Naive thymus-derived CD4-positive, alpha-beta T cell (primary cell): ENCODE results near the gene GINS2. TPM values are rescaled to one million over a fixed set of nuclear protein-coding genes. Genes with fewer than 3 reads are reported as not detected.

Experiments used
- ATAC-seq: fragments of 150-1000 bp; cut with Tn5 transposase; 2 replicates; pipeline ENCODE4 v1.10.0; 2021; ENCODE audit warnings: mild to moderate bottlenecking, moderate library complexity
- CTCF ChIA-PET: fragments of 350-600 bp; sonication (Branson Sonifier 250); formaldehyde crosslinking; loops from one replicate; lab custom pipeline; 2021; ENCODE audit warnings: antibody characterized with exemption; lab: Charles Lee
- POLR2A ChIA-PET: fragments of 350-600 bp; sonication (Branson Sonifier 250); formaldehyde crosslinking; loops from one replicate; lab custom pipeline; 2021; ENCODE audit warnings: antibody characterized with exemption, inconsistent platforms; lab: Charles Lee
- DNase-seq, 9 donors: peaks; one replicate each; pipeline versions ENCODE4 v3.0.0 to v3.0.0-alpha.2; 2020 to 2022; ENCODE audit warnings: mixed read lengths in 1 of 9
- H3K27ac ChIP-seq: one replicate; pipeline ENCODE4 v1.7.0; 2013; ENCODE audit warnings: mild to moderate bottlenecking, low read depth, low read length, moderate library complexity
- H3K27me3 ChIP-seq, 2 donors: one replicate each; pipeline ENCODE4 v1.7.0; 2013; ENCODE audit warnings: low read length in 2 of 2, mild to moderate bottlenecking in 2 of 2, moderate library complexity in 2 of 2; ENCODE audit not compliant: control insufficient read depth in 2 of 2, insufficient read depth in 2 of 2
- H3K36me3 ChIP-seq, 3 experiments: 1 replicate in 2 of 3; 2 replicates in 1 of 3; pipeline ENCODE4 v1.7.0; 2013; ENCODE audit warnings: low read length in 3 of 3, mild to moderate bottlenecking in 3 of 3, moderate library complexity in 1 of 3; ENCODE audit not compliant: insufficient read depth in 3 of 3, control insufficient read depth in 2 of 3
- H3K4me1 ChIP-seq, 2 donors: one replicate each; pipeline ENCODE4 v1.7.0; 2013; ENCODE audit warnings: low read length in 2 of 2, mild to moderate bottlenecking in 2 of 2, moderate library complexity in 1 of 2; ENCODE audit not compliant: control insufficient read depth in 2 of 2, insufficient read depth in 2 of 2
- H3K4me3 ChIP-seq: 2 replicates; pipeline ENCODE4 v1.7.0; 2013; ENCODE audit warnings: mild to moderate bottlenecking, low read length
- H3K9me3 ChIP-seq, 3 experiments: 1 replicate in 2 of 3; 2 replicates in 1 of 3; pipeline ENCODE4 v1.7.0; 2013; ENCODE audit warnings: low read length in 3 of 3; ENCODE audit not compliant: control insufficient read depth in 2 of 3
- H3K27ac Mint-ChIP-seq, 9 donors: one replicate each; pipeline ENCODE4 v1.8.0; 2020 to 2022; ENCODE audit warnings: mixed read lengths in 9 of 9, mild to moderate bottlenecking in 8 of 9, moderate library complexity in 5 of 9, inconsistent platforms in 2 of 9
- H3K27me3 Mint-ChIP-seq, 5 donors: one replicate each; pipeline ENCODE4 v1.8.0; 2021 to 2022; ENCODE audit warnings: mixed read lengths in 5 of 5, mild to moderate bottlenecking in 1 of 5
- H3K36me3 Mint-ChIP-seq, 5 donors: one replicate each; pipeline ENCODE4 v1.8.0; 2020 to 2022; ENCODE audit warnings: mixed read lengths in 5 of 5, mild to moderate bottlenecking in 3 of 5, inconsistent platforms in 1 of 5
- H3K4me1 Mint-ChIP-seq, 7 donors: one replicate each; pipeline ENCODE4 v1.8.0; 2020 to 2022; ENCODE audit warnings: mixed read lengths in 7 of 7, mild to moderate bottlenecking in 3 of 7, inconsistent platforms in 1 of 7
- H3K4me3 Mint-ChIP-seq, 10 donors: one replicate each; pipeline ENCODE4 v1.8.0; 2020 to 2022; ENCODE audit warnings: mild to moderate bottlenecking in 10 of 10, mixed read lengths in 10 of 10, moderate library complexity in 6 of 10, inconsistent platforms in 2 of 10
- H3K9me3 Mint-ChIP-seq, 11 donors: one replicate each; pipeline ENCODE4 v1.8.0; 2020 to 2022; ENCODE audit warnings: mixed read lengths in 11 of 11, mild to moderate bottlenecking in 4 of 11, inconsistent platforms in 1 of 11, moderate library complexity in 1 of 11
- intact Hi-C, 2 donors: fragments of 100-400 bp; cut with micrococcal nuclease; formaldehyde crosslinking; loops; one replicate each; pipeline ENCODE4 v1.15.1; 2023
- polyA plus RNA-seq, 2 donors: library from polyadenylated mRNA; unstranded; fragments of 300-500 nt; fragmentation: Illumina TruSeq; gene quantifications; one replicate each; pipeline ENCODE4 v1.2.3, GENCODE V29; 2021
- total RNA-seq, 6 experiments: library from RNA in 5 of 6; stranded (reverse) in 5 of 6; gene quantifications; 1 replicate in 5 of 6; 2 replicates in 1 of 6; pipeline ENCODE4 v1.2.3 and lab custom pipeline; 2021 to 2026

The GINS2 gene
- total and polyA plus RNA-seq, 7 experiments from 2014 or later: 1.0 to 43.6 (median 1.9) TPM

DNA sequence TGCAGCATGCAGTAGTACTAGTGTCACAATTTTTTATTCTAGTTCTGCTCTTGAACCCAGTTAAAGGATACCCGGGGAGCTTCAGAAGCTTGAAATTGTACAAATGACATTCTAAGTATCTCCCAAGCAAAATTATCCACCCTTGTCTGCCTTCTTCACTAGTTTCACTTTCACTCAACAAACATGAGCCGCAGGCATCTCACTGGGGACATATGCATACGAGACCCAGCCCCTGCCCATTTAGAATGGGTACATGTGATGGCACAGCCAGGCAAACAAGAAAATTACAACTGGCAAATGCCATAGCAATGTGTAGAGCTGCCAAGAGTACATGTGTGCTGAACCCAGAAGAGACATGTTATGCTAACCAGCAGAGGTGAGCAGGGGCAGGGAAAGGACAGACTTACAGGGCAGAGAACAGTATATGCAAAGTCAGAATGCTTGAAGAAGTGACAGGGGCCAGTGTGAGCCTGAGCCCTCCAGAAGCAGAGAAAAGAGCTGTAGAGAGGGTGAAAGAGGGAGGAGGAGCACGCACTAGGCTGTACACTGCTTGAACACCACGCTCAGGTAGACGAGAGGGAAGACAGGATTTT is 8.3 kb downstream of the GINS2 start:
- no peaks in the 10 kb centered on the region for H3K9me3 ChIP-seq
- no peaks in the 10 kb centered on the region for H3K36me3 ChIP-seq
- Mint-ChIP-seq H3K27me3 (no peaks in the 10 kb centered on the region), H3K4me1 (peaks cover 0 to 19% (median 0%) of the 10 kb centered on the region in 7 donors), H3K9me3 (no peaks in the 10 kb centered on the region), H3K27ac (peak overlapping the region in 4 of 9 donors; percentile 16 to 57 (median 38)), H3K4me3 (no peak overlapping the region), H3K36me3 (peaks cover 0 to 10% (median 3%) of the 10 kb centered on the region in 5 donors)
- no peaks in the 10 kb centered on the region for H3K27me3 ChIP-seq
- no peaks in the 10 kb centered on the region for H3K4me1 ChIP-seq
- intact Hi-C loops: no loop called here
- no peak for DNase-seq
- ChIA-PET CTCF (no interaction called here), POLR2A (no interaction called here)
- ATAC-seq: peak; percentile 18
- no peak overlapping the region for H3K27ac ChIP-seq
- no peak overlapping the region for H3K4me3 ChIP-seq

DNA sequence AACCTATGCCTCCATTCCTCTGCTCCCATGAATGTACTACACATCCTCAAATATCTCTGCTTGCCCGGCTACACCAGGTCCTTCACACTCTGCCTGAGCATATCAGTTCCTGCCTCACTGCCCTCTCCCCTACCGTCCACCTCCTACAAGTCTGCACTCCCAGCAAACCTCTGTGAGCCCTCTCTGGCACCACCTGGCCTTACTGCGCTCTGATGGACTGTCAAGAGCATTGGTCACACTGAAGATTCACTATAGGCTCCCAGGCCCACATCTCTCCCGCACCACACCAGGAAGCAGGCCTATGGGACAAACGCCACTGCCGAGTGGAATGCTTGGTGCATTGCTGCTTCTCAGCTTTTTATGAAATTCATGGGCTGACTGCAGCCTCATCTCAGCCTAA is 8.9 kb downstream of the GINS2 start:
- Histone ChIP-seq H3K27ac (no peak overlapping the region), H3K4me1 (no peaks in the 10 kb centered on the region), H3K36me3 (no peaks in the 10 kb centered on the region), H3K4me3 (no peak overlapping the region), H3K27me3 (no peaks in the 10 kb centered on the region), H3K9me3 (no peaks in the 10 kb centered on the region)
- Mint-ChIP-seq H3K4me1 (peaks cover 0 to 23% (median 0%) of the 10 kb centered on the region in 7 donors), H3K9me3 (no peaks in the 10 kb centered on the region), H3K27ac (peak overlapping the region in 2 of 9 donors; percentile 16 to 43), H3K27me3 (no peaks in the 10 kb centered on the region), H3K36me3 (peaks cover 0 to 10% (median 3%) of the 10 kb centered on the region in 5 donors), H3K4me3 (no peak overlapping the region)
- DNase-seq (no peak), ATAC-seq (no peak)
- POLR2A ChIA-PET: no interaction called here
- intact Hi-C loops: no loop called here
- CTCF ChIA-PET: no interaction called here

DNA sequence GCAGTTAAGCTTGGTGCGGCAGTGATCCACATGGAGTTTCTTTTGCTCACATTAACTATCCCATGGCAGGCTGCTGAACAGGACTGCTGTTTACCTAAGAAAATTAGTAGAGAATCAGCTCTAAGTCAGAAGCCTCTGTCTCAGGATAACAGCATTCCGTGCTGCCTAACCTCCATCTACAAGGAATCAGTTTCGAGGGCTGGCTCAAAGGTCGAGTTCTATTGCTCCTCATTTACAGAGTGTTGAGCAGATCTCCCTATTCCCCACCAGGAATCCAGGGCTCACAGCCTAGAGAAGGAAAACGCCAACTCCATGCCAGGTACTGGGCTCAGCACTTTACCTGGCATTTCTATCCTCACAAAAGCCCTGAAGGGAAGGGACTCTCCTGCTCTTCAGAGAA is 9.9 kb downstream of the GINS2 start:
- H3K9me3 Mint-ChIP-seq: no peaks in the 10 kb centered on the region
- DNase-seq (no peak), ATAC-seq (no peak)
- H3K9me3 ChIP-seq: no peaks in the 10 kb centered on the region
- ChIA-PET CTCF (no interaction called here), POLR2A (no interaction called here)
- no peak overlapping the region for H3K4me3 Mint-ChIP-seq
- no peaks in the 10 kb centered on the region for H3K27me3 Mint-ChIP-seq
- peaks cover 0 to 10% (median 0%) of the 10 kb centered on the region in 3 experiments for H3K36me3 ChIP-seq
- intact Hi-C loops: no loop called here
- H3K4me1 Mint-ChIP-seq: peaks cover 0 to 22% (median 0%) of the 10 kb centered on the region in 7 donors
- no peaks in the 10 kb centered on the region for H3K4me1 ChIP-seq
- H3K27ac Mint-ChIP-seq: no peak overlapping the region
- no peak overlapping the region for H3K27ac ChIP-seq
- no peak overlapping the region for H3K4me3 ChIP-seq
- H3K36me3 Mint-ChIP-seq: peaks cover 3 to 19% (median 4%) of the 10 kb centered on the region in 5 donors
- no peaks in the 10 kb centered on the region for H3K27me3 ChIP-seq

DNA sequence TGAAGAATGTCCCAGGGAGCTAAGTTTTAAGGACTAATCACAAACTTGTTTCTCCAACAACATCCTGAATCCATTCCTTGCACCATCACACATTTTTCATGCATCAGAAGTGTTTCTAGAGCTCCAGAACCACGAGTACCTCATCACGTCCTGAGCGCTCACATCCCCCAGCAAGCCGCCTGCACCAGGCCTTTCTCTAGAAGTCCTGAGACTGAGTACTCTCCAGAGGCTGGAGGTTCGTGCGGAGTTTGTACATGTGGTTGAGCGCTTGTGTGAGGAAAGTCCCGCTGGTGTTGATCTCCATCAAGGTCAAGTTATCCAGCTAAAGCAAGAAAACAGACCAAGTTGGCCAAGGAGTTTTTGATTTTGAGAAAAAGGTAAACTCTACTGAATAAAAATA is 10.7 kb downstream of the GINS2 start:
- ATAC-seq: no peak
- H3K9me3 ChIP-seq: no peaks in the 10 kb centered on the region
- H3K27ac ChIP-seq: no peak overlapping the region
- H3K36me3 Mint-ChIP-seq: peaks cover 3 to 14% (median 4%) of the 10 kb centered on the region in 5 donors
- intact Hi-C loops: no loop called here
- H3K27me3 Mint-ChIP-seq: no peaks in the 10 kb centered on the region
- H3K4me3 Mint-ChIP-seq: no peak overlapping the region
- ChIA-PET POLR2A (no interaction called here), CTCF (no interaction called here)
- no peaks in the 10 kb centered on the region for H3K4me1 ChIP-seq
- DNase-seq: no peak
- H3K27ac Mint-ChIP-seq: no peak overlapping the region
- no peaks in the 10 kb centered on the region for H3K9me3 Mint-ChIP-seq
- H3K4me1 Mint-ChIP-seq: peaks cover 0 to 22% (median 0%) of the 10 kb centered on the region in 7 donors
- no peak overlapping the region for H3K4me3 ChIP-seq
- H3K36me3 ChIP-seq: peaks cover 0 to 15% (median 0%) of the 10 kb centered on the region in 3 experiments
- no peaks in the 10 kb centered on the region for H3K27me3 ChIP-seq

DNA sequence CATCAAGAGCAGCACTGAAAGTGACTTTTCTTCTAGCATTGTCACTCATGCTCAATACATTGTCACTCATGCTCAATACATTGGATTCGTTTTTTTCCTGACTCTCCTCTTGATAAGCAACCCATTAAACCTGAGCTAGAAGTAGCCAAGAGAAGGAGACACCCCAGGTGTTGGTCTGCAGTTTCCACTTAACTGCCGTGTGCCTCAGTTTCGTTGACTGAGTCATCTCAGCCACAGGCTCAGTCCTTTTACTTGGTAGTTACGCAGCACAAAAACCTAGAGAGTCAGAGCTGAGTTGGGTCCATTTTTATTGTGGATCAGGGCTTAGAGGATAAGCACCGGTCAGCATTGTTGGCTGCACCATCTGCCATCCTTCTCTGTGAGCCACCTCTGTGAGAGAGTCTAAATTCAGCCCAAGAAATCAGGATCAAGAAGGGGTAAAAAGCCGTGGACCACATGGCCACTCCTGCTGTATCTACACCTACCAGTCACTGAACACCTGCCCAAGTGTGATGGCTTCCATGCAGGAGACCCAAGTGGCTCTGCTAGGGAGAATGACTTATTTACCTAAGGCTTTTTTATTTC is 11.3 kb downstream of the GINS2 start:
- ChIA-PET CTCF (interaction anchor here (0.7 kb wide), 1 partner anchor 352 kb away, joined by 3 read pairs; no protein-coding TSS in a partner anchor), POLR2A (no interaction called here)
- peak overlapping the region in 2 of 9 donors; percentile 26 to 60 for H3K27ac Mint-ChIP-seq

DNA sequence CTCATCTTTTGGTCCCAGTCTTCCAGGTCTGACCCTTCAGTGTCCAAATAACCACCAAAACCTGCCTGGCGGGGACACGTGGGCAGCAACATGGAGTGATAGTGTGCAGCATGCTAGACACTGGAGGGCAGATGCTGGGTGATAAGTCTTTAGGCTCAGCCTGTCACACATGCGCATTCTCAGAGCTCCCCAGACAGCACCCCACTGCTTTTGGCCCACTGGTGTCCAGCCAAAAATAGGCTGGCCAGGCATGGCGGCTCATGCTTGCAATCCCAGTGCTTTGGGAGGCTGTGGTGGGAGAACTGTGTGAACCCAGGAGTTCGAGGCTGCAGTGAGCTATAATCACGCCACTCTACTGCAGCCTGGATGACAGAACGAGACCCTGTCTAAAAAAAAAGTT is 12.3 kb downstream of the GINS2 start:
- Histone ChIP-seq H3K27ac (no peak overlapping the region), H3K27me3 (no peaks in the 10 kb centered on the region), H3K36me3 (peaks cover 0 to 31% (median 0%) of the 10 kb centered on the region in 3 experiments), H3K4me3 (no peak overlapping the region), H3K9me3 (no peaks in the 10 kb centered on the region), H3K4me1 (no peaks in the 10 kb centered on the region)
- no peak for DNase-seq
- Mint-ChIP-seq H3K4me1 (peaks cover 0 to 22% (median 0%) of the 10 kb centered on the region in 7 donors), H3K9me3 (no peaks in the 10 kb centered on the region), H3K4me3 (no peak overlapping the region), H3K27me3 (no peaks in the 10 kb centered on the region), H3K27ac (no peak overlapping the region), H3K36me3 (peaks cover 3 to 16% (median 4%) of the 10 kb centered on the region in 5 donors)
- no peak for ATAC-seq
- POLR2A ChIA-PET: interaction anchor here (0.6 kb wide), 1 partner anchor 334 kb away, joined by 3 read pairs; no protein-coding TSS in a partner anchor
- CTCF ChIA-PET: interaction anchor here (1.2 kb wide), 1 partner anchor 41 kb away, joined by 4 read pairs; no protein-coding TSS in a partner anchor
- intact Hi-C loops: no loop called here

More for the DNA sequence above, 11.3 kb downstream of the GINS2 start:
- H3K27ac ChIP-seq: no peak overlapping the region
- no peaks in the 10 kb centered on the region for H3K27me3 ChIP-seq
- intact Hi-C loops: no loop called here
- H3K9me3 ChIP-seq: no peaks in the 10 kb centered on the region
- Mint-ChIP-seq H3K4me1 (peaks cover 0 to 22% (median 0%) of the 10 kb centered on the region in 7 donors), H3K27me3 (no peaks in the 10 kb centered on the region), H3K4me3 (no peak overlapping the region), H3K9me3 (no peaks in the 10 kb centered on the region), H3K36me3 (peaks cover 3 to 17% (median 4%) of the 10 kb centered on the region in 5 donors)
- H3K4me1 ChIP-seq: no peaks in the 10 kb centered on the region
- DNase-seq (no peak), ATAC-seq (no peak)
- H3K36me3 ChIP-seq: peaks cover 0 to 21% (median 0%) of the 10 kb centered on the region in 3 experiments
- no peak overlapping the region for H3K4me3 ChIP-seq
